HEK293 (cell line): Measurements from ENCODE around the gene WNT9B.

Experiments
- CTCF ChIA-PET: fragments of 350-600 bp; formaldehyde crosslinking; extraction: SDS; loops from one replicate; lab custom pipeline; 2021; ENCODE audit warnings: antibody characterized with exemption; lab: Yijun Ruan, JAX
- POLR2A ChIA-PET: fragments of 300-600 bp; formaldehyde crosslinking; extraction: SDS; loops from one replicate; lab custom pipeline; 2020; ENCODE audit warnings: antibody characterized with exemption, inconsistent platforms; lab: Yijun Ruan, JAX
- H3K27ac ChIP-seq: fragments of 200-500 bp; sonication (Bioruptor generic); 2 replicates; pipeline ENCODE4 v1.5.1; 2014; ENCODE audit warnings: low read depth, low read length, control low read depth, inconsistent platforms; ENCODE audit errors: extremely low read depth
- H3K36me3 ChIP-seq, 2 experiments: fragments of 200-500 bp in 1 of 2; sonication (Bioruptor generic) in 1 of 2; 1 replicate in 1 of 2; 2 replicates in 1 of 2; pipeline ENCODE4 v1.5.1; 2014 to 2017; ENCODE audit warnings: inconsistent platforms in 2 of 2, low read length in 2 of 2; ENCODE audit not compliant: control insufficient read depth in 2 of 2, insufficient read depth in 1 of 2
- H3K4me1 ChIP-seq: fragments of 200-500 bp; sonication (Bioruptor generic); 2 replicates; pipeline ENCODE4 v1.5.1; 2014; ENCODE audit warnings: mild to moderate bottlenecking, low read length, inconsistent platforms; ENCODE audit not compliant: control insufficient read depth, insufficient read depth
- H3K4me3 ChIP-seq: 2 replicates; pipeline ENCODE4 v1.5.1; 2011; ENCODE audit warnings: low read depth, mild to moderate bottlenecking, control low read depth, low read length, moderate library complexity
- H3K9me3 ChIP-seq: fragments of 200-500 bp; sonication (Bioruptor generic); 2 replicates; pipeline ENCODE4 v1.5.1; 2014; ENCODE audit warnings: low read depth, low read length, inconsistent platforms; ENCODE audit not compliant: control insufficient read depth, insufficient read depth
- FEZF1 ChIP-seq: fragments of 450-650 bp; formaldehyde crosslinking; IDR thresholded peaks from 2 replicates; pipeline ENCODE4 v1.5.1; 2016; ENCODE audit warnings: missing biosample characterization, missing genetic modification characterization
- GLI2 ChIP-seq: fragments of 450-650 bp; formaldehyde crosslinking; IDR thresholded peaks from 2 replicates; pipeline ENCODE4; 2017; ENCODE audit warnings: missing biosample characterization, missing genetic modification characterization, low read depth, borderline replicate concordance
- MEIS1 ChIP-seq: sonication (generic); formaldehyde crosslinking; IDR thresholded peaks from 2 replicates; pipeline ENCODE4 v1.8.1; 2022; ENCODE audit warnings: missing genetic modification reagents, mild to moderate bottlenecking, borderline replicate concordance
- MYNN ChIP-seq: fragments of 450-650 bp; formaldehyde crosslinking; IDR thresholded peaks from 2 replicates; pipeline ENCODE4 v1.5.1; 2016; ENCODE audit warnings: missing biosample characterization, missing genetic modification characterization, borderline replicate concordance
- SP2 ChIP-seq: fragments of 450-650 bp; formaldehyde crosslinking; IDR thresholded peaks from 2 replicates; pipeline ENCODE4 v1.5.1; 2016; ENCODE audit warnings: missing biosample characterization, missing genetic modification characterization
- SP3 ChIP-seq: fragments of 450-650 bp; formaldehyde crosslinking; IDR thresholded peaks from 2 replicates; pipeline ENCODE4 v1.5.1; 2016; ENCODE audit warnings: missing biosample characterization, missing genetic modification characterization
- YY1 ChIP-seq: fragments of 450-650 bp; formaldehyde crosslinking; IDR thresholded peaks from 2 replicates; pipeline ENCODE4 v1.5.1; 2018; ENCODE audit warnings: missing biosample characterization, missing genetic modification characterization
- ZBTB21 ChIP-seq: fragments of 450-650 bp; formaldehyde crosslinking; IDR thresholded peaks from 2 replicates; pipeline ENCODE4 v1.5.1; 2017; ENCODE audit warnings: missing biosample characterization, missing genetic modification characterization
- ZNF132 ChIP-seq: fragments of 450-650 bp; formaldehyde crosslinking; IDR thresholded peaks from 2 replicates; pipeline ENCODE4 v1.5.1; 2017; ENCODE audit warnings: missing biosample characterization, missing genetic modification characterization, borderline replicate concordance
- ZNF133 ChIP-seq: fragments of 450-650 bp; formaldehyde crosslinking; IDR thresholded peaks from 2 replicates; pipeline ENCODE4 v1.5.1; 2016; ENCODE audit warnings: missing biosample characterization, missing genetic modification characterization
- ZNF140 ChIP-seq: fragments of 450-650 bp; formaldehyde crosslinking; IDR thresholded peaks from 2 replicates; pipeline ENCODE4 v1.5.1; 2016; ENCODE audit warnings: missing biosample characterization, missing genetic modification characterization
- ZNF354C ChIP-seq: fragments of 450-650 bp; formaldehyde crosslinking; IDR thresholded peaks from 2 replicates; pipeline ENCODE4 v1.5.1; 2016; ENCODE audit warnings: missing biosample characterization, missing genetic modification characterization, low read depth, borderline replicate concordance
- ZNF473 ChIP-seq: fragments of 450-650 bp; formaldehyde crosslinking; IDR thresholded peaks from 2 replicates; pipeline ENCODE4 v1.5.1; 2017; ENCODE audit warnings: missing biosample characterization, missing genetic modification characterization
- ZNF624 ChIP-seq: fragments of 450-650 bp; formaldehyde crosslinking; IDR thresholded peaks from 2 replicates; pipeline ENCODE4 v1.5.1; 2017; ENCODE audit warnings: missing biosample characterization, missing genetic modification characterization
- ZNF660 ChIP-seq: fragments of 450-650 bp; IDR thresholded peaks from 2 replicates; pipeline ENCODE4 v1.5.1; 2018; ENCODE audit warnings: missing biosample characterization, mild to moderate bottlenecking, missing genetic modification characterization
- ZNF776 ChIP-seq: fragments of 450-650 bp; formaldehyde crosslinking; IDR thresholded peaks from 2 replicates; pipeline ENCODE4 v1.5.0; 2017; ENCODE audit warnings: missing biosample characterization, missing genetic modification characterization, borderline replicate concordance
- TF ChIP-seq, protein P1 (sequence below): fragments of 450-650 bp; formaldehyde crosslinking; IDR thresholded peaks from 2 replicates; pipeline ENCODE4 v1.5.1; 2017; ENCODE audit warnings: missing biosample characterization, mild to moderate bottlenecking, missing genetic modification characterization, moderate library complexity
- TF ChIP-seq, protein P2 (sequence below): fragments of 450-650 bp; IDR thresholded peaks from 2 replicates; pipeline ENCODE4 v1.5.1; 2018; ENCODE audit warnings: missing biosample characterization, missing genetic modification characterization
- TF ChIP-seq, protein P3 (sequence below): fragments of 450-650 bp; formaldehyde crosslinking; IDR thresholded peaks from 2 replicates; pipeline ENCODE4 v1.5.1; 2016; ENCODE audit warnings: missing biosample characterization, missing genetic modification characterization
- TF ChIP-seq, protein P4 (sequence below): fragments of 450-650 bp; formaldehyde crosslinking; IDR thresholded peaks from 2 replicates; pipeline ENCODE4 v1.5.1; 2017; ENCODE audit warnings: missing biosample characterization, missing genetic modification characterization
- TF ChIP-seq, protein P5 (sequence below): fragments of 450-650 bp; formaldehyde crosslinking; IDR thresholded peaks from 2 replicates; pipeline ENCODE4 v1.5.1; 2016; ENCODE audit warnings: missing biosample characterization, missing genetic modification characterization

WNT9B gene

DNA sequence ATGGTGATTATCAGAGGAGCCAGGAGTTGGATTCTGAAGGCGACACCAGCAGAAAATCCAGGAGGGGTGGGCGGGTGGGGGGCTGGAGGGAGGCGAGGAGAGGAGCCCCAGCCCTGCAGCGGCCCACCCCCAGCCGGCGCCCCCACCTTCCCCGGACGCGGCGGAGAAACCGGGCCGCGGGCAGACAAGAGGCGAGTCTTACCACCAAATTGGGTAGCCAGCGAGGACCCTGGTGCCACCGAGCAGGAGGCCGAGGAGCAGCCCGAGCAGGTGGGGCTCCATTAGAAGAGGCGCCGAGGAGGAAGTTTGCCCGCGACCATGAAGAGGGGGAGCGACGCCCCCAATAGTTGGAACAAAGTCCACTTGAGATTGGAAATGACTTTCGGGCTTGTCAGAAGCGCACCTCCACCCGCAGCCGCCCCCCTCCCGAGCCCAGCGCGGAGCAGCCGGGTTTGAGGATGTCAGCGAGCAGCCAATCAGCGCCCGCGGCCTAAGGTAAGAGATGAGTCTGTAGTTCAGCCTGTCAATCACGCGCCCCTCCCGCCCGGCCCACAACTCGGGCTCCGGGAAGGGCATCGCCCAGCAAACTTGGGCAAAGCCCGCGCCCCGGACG is 33.0 kb upstream of the WNT9B start, which contains the start of gene WNT3 (continued):
- TF ChIP-seq FEZF1 (tag by site-specific recombination) (no peak), SP2 (tag by site-specific recombination) (no peak), ZNF776 (tag by site-specific recombination) (no peak)
- TF ChIP-seq, protein P1, sequence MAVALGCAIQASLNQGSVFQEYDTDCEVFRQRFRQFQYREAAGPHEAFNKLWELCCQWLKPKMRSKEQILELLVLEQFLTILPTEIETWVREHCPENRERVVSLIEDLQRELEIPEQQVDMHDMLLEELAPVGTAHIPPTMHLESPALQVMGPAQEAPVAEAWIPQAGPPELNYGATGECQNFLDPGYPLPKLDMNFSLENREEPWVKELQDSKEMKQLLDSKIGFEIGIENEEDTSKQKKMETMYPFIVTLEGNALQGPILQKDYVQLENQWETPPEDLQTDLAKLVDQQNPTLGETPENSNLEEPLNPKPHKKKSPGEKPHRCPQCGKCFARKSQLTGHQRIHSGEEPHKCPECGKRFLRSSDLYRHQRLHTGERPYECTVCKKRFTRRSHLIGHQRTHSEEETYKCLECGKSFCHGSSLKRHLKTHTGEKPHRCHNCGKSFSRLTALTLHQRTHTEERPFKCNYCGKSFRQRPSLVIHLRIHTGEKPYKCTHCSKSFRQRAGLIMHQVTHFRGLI (tag by site-specific recombination), result no peak
- TF ChIP-seq, protein P2, sequence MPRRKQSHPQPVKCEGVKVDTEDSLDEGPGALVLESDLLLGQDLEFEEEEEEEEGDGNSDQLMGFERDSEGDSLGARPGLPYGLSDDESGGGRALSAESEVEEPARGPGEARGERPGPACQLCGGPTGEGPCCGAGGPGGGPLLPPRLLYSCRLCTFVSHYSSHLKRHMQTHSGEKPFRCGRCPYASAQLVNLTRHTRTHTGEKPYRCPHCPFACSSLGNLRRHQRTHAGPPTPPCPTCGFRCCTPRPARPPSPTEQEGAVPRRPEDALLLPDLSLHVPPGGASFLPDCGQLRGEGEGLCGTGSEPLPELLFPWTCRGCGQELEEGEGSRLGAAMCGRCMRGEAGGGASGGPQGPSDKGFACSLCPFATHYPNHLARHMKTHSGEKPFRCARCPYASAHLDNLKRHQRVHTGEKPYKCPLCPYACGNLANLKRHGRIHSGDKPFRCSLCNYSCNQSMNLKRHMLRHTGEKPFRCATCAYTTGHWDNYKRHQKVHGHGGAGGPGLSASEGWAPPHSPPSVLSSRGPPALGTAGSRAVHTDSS (tag by site-specific recombination), result no peak
- TF ChIP-seq, all 188 proteins: peak for 0

DNA sequence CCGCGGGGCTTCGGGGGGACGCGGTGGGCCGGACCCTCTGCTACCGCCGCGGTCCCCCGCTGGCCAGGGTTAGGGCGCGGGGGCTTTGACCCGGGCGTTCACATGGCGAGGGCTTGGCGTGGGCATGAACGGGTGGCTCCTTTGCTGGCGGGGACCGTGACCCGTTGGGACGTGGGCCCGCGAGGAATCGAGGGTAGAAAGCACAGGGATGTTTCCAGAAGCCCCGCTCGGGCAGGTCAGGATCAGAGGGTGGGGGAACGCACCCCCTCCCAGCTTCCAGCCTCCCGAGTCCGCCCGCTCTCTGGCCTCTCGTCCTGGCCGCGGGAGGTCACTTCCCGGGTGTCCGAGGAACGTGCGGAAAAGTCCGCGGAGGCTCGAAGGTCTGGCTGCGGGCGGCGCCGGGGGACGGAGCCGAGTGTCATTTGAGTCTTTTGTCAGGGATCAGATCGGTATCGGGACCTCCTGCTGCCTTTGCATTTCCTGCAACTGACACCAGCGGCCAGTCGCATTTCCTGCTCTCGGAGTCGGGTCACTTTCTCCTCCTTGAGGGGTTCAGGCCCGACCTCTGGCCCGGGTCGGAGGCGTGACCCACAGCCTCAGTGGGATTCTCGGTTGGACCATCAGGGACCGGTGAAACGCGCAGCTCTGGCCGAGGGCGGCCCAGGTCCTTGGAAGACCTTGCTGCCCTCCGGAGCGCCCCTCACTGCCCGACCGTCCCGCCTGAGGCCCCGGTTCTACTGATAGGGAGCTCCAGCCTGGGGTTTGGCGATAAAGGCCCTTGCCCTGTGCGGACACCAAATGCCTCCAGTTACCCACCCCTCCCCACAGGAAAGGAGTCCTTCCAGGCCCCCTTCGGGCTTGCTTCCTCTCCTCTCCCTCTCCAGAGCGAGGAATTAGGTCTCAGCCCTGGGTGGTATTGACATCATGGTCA is 32.2 kb upstream of the WNT9B start:
- ChIA-PET CTCF (no interaction called here), POLR2A (interaction anchor here (0.6 kb wide), 1 partner anchor 26 kb away, joined by 3 read pairs; no protein-coding TSS in a partner anchor)
- Histone ChIP-seq H3K4me3 (no peak overlapping the region), H3K4me1 (no peaks in the 10 kb centered on the region), H3K36me3 (no peaks in the 10 kb centered on the region), H3K27ac (no peak overlapping the region), H3K9me3 (no peaks in the 10 kb centered on the region)
- TF ChIP-seq ZNF473, result no peak

DNA sequence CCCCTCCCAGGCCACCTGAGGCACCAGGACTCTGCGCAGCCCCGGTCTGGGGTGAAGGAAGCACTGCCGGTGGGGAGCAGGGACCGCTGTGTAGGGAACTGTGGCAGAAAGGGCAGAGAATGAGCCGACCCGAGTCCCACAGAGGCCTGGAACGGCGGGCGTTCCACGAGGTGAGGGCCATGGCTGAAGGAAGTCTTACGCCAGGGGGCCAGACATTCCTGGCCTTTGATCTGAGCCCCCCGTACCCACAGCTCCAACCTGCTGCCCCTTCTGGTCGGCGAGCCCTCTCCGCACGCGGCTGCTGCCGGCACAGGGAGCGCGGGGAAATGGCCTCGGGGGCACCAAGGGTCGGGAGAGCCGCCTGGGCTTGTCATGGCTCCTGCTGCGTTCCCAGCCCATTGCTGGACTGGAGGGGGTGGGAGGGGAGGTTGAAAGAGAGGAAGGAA is 31.5 kb upstream of the WNT9B start:
- TF ChIP-seq ZNF354C (tag by site-specific recombination), result no peak
- TF ChIP-seq, protein P3, sequence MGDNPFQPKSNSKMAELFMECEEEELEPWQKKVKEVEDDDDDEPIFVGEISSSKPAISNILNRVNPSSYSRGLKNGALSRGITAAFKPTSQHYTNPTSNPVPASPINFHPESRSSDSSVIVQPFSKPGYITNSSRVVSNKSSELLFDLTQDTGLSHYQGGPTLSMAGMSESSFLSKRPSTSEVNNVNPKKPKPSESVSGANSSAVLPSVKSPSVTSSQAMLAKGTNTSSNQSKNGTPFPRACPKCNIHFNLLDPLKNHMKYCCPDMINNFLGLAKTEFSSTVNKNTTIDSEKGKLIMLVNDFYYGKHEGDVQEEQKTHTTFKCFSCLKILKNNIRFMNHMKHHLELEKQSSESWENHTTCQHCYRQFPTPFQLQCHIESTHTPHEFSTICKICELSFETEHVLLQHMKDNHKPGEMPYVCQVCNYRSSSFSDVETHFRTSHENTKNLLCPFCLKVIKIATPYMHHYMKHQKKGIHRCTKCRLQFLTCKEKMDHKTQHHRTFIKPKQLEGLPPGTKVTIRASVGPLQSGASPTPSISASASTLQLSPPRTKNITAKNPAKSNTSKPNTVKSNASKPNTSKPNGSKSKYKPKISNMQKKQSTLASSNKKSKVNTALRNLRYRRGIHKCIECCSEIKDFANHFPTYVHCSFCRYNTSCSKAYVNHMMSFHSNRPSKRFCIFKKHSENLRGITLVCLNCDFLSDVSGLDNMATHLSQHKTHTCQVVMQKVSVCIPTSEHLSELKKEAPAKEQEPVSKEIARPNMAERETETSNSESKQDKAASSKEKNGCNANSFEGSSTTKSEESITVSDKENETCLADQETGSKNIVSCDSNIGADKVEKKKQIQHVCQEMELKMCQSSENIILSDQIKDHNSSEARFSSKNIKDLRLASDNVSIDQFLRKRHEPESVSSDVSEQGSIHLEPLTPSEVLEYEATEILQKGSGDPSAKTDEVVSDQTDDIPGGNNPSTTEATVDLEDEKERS (tag by site-specific recombination), result no peak
- TF ChIP-seq ZBTB21 (tag by site-specific recombination), result no peak
- no peak for TF ChIP-seq GLI2 (tag by site-specific recombination)
- TF ChIP-seq YY1 (tag by site-specific recombination), result no peak
- TF ChIP-seq ZNF660 (tag by site-specific recombination), result no peak
- TF ChIP-seq MEIS1 (CRISPR knock-in tag), result no peak
- TF ChIP-seq ZNF624 (tag by site-specific recombination), result no peak
- TF ChIP-seq ZNF140 (tag by site-specific recombination), result no peak
- TF ChIP-seq, protein P4, sequence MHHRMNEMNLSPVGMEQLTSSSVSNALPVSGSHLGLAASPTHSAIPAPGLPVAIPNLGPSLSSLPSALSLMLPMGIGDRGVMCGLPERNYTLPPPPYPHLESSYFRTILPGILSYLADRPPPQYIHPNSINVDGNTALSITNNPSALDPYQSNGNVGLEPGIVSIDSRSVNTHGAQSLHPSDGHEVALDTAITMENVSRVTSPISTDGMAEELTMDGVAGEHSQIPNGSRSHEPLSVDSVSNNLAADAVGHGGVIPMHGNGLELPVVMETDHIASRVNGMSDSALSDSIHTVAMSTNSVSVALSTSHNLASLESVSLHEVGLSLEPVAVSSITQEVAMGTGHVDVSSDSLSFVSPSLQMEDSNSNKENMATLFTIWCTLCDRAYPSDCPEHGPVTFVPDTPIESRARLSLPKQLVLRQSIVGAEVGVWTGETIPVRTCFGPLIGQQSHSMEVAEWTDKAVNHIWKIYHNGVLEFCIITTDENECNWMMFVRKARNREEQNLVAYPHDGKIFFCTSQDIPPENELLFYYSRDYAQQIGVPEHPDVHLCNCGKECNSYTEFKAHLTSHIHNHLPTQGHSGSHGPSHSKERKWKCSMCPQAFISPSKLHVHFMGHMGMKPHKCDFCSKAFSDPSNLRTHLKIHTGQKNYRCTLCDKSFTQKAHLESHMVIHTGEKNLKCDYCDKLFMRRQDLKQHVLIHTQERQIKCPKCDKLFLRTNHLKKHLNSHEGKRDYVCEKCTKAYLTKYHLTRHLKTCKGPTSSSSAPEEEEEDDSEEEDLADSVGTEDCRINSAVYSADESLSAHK (tag by site-specific recombination), result no peak
- TF ChIP-seq SP3, result no peak
- TF ChIP-seq, protein P5, sequence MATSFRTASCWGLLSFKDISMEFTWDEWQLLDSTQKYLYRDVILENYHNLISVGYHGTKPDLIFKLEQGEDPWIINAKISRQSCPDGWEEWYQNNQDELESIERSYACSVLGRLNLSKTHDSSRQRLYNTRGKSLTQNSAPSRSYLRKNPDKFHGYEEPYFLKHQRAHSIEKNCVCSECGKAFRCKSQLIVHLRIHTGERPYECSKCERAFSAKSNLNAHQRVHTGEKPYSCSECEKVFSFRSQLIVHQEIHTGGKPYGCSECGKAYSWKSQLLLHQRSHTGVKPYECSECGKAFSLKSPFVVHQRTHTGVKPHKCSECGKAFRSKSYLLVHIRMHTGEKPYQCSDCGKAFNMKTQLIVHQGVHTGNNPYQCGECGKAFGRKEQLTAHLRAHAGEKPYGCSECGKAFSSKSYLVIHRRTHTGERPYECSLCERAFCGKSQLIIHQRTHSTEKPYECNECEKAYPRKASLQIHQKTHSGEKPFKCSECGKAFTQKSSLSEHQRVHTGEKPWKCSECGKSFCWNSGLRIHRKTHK, result no peak
- TF ChIP-seq ZNF133 (tag by site-specific recombination), result no peak
- TF ChIP-seq ZNF132, result no peak
- TF ChIP-seq MYNN (tag by site-specific recombination), result no peak
- Histone ChIP-seq H3K36me3 (no peaks in the 10 kb centered on the region), H3K9me3 (no peaks in the 10 kb centered on the region), H3K4me3 (no peak overlapping the region), H3K4me1 (no peaks in the 10 kb centered on the region), H3K27ac (no peak overlapping the region)
- ChIA-PET CTCF (no interaction called here), POLR2A (no interaction called here)
